B cell (primary cell): ENCODE results near the gene MAP3K5. TPM values are rescaled to one million over a fixed set of nuclear protein-coding genes. Genes with fewer than 3 reads are reported as not detected.

Source experiments
- ATAC-seq: fragments of 200-7000 bp; cut with Tn5 transposase; one replicate; pipeline ENCODE4 v1.10.0; 2021; ENCODE audit warnings: low read depth, mild to moderate bottlenecking, moderate number of reproducible peaks, moderate library complexity
- CTCF ChIA-PET: fragments of 350-600 bp; sonication (Branson Sonifier 250); formaldehyde crosslinking; loops from one replicate; lab custom pipeline; 2021; ENCODE audit warnings: antibody characterized with exemption, inconsistent platforms; lab: Charles Lee
- POLR2A ChIA-PET: fragments of 350-600 bp; sonication (Branson Sonifier 250); formaldehyde crosslinking; loops from one replicate; lab custom pipeline; 2021; ENCODE audit warnings: antibody characterized with exemption; lab: Charles Lee
- DNase-seq: peaks from one replicate; pipeline ENCODE4 v3.0.0; 2013
- H2AFZ ChIP-seq: 2 replicates; pipeline ENCODE4 v1.6.1; 2012; ENCODE audit warnings: mild to moderate bottlenecking, low read depth, low read length; ENCODE audit not compliant: insufficient read depth, poor library complexity, severe bottlenecking
- H3K27ac ChIP-seq, 2 donors: 1 replicate in 1 of 2; 2 replicates in 1 of 2; pipeline ENCODE4 v1.5.1; 2012 to 2013; ENCODE audit warnings: low read length in 2 of 2, mild to moderate bottlenecking in 2 of 2, moderate library complexity in 1 of 2
- H3K27me3 ChIP-seq, 4 experiments: fragments of 200-600 bp in 1 of 4; sonication (generic) in 1 of 4; replicated peaks in 1 of 4; 1 replicate in 2 of 4; 2 replicates in 2 of 4; pipeline versions ENCODE4 v1.6.1 to v1.7.0; 2013 to 2016; ENCODE audit warnings: low read length in 3 of 4, mild to moderate bottlenecking in 2 of 4, mixed read lengths in 1 of 4, moderate library complexity in 1 of 4; ENCODE audit not compliant: insufficient read depth in 4 of 4, control insufficient read depth in 3 of 4; ENCODE audit errors: control extremely low read depth in 1 of 4
- H3K36me3 ChIP-seq, 2 experiments: replicated peaks in 1 of 2; 1 replicate in 1 of 2; 2 replicates in 1 of 2; pipeline versions ENCODE4 v1.6.1 to v1.7.1; 2013; ENCODE audit warnings: low read length in 1 of 2; ENCODE audit not compliant: insufficient read depth in 2 of 2, control insufficient read depth in 1 of 2; ENCODE audit errors: control extremely low read depth in 1 of 2, extremely low read depth in 1 of 2
- H3K4me1 ChIP-seq, 2 donors: fragments of 200-600 bp in 1 of 2; sonication (generic) in 1 of 2; 1 replicate in 1 of 2; 2 replicates in 1 of 2; pipeline versions ENCODE4 v1.5.1 to v1.6.1; 2013 to 2017; ENCODE audit warnings: low read length in 2 of 2; ENCODE audit not compliant: control insufficient read depth in 2 of 2, insufficient read depth in 2 of 2
- H3K4me2 ChIP-seq: replicated peaks from 2 replicates; pipeline ENCODE3; 2012; ENCODE audit warnings: mild to moderate bottlenecking, low read depth, low read length; ENCODE audit not compliant: poor library complexity, severe bottlenecking
- H3K4me3 ChIP-seq, 5 experiments: fragments of 200-600 bp in 1 of 5; sonication (generic) in 1 of 5; 1 replicate in 3 of 5; 2 replicates in 2 of 5; pipeline versions ENCODE4 v1.5.1 to v1.7.0; 2011 to 2016; ENCODE audit warnings: low read length in 4 of 5, mild to moderate bottlenecking in 4 of 5, low read depth in 2 of 5, control low read depth in 1 of 5, moderate library complexity in 1 of 5; ENCODE audit not compliant: insufficient read depth in 1 of 5; ENCODE audit errors: control extremely low read depth in 1 of 5, extremely low read depth in 1 of 5
- H3K79me2 ChIP-seq: fragments of 200-600 bp; sonication (generic); one replicate; pipeline ENCODE4 v1.6.0; 2016; ENCODE audit warnings: low read length; ENCODE audit not compliant: control insufficient read depth, insufficient read depth
- H3K9ac ChIP-seq: fragments of 200-600 bp; sonication (generic); 2 replicates; pipeline ENCODE4 v1.6.1; 2017; ENCODE audit warnings: mild to moderate bottlenecking, low read length, moderate library complexity
- H3K9me3 ChIP-seq, 3 donors: one replicate each; pipeline versions ENCODE4 v1.6.1 to v1.7.1; 2013; ENCODE audit warnings: low read length in 2 of 3; ENCODE audit not compliant: control insufficient read depth in 2 of 3, insufficient read depth in 1 of 3; ENCODE audit errors: control extremely low read depth in 1 of 3
- H4K20me1 ChIP-seq: 2 replicates; pipeline ENCODE4 v1.6.0; 2012; ENCODE audit warnings: mild to moderate bottlenecking, low read length; ENCODE audit not compliant: insufficient read depth, control insufficient read depth, poor library complexity, severe bottlenecking
- H3K27ac Mint-ChIP-seq: one replicate; pipeline ENCODE4 v1.8.0; 2021; ENCODE audit warnings: mixed read lengths
- H3K27me3 Mint-ChIP-seq: one replicate; pipeline ENCODE4 v1.8.0; 2021; ENCODE audit warnings: mixed read lengths
- H3K4me1 Mint-ChIP-seq: one replicate; pipeline ENCODE4 v1.8.0; 2021; ENCODE audit warnings: mixed read lengths
- H3K4me3 Mint-ChIP-seq: one replicate; pipeline ENCODE4 v1.8.0; 2021; ENCODE audit warnings: mixed read lengths
- H3K9me3 Mint-ChIP-seq: one replicate; pipeline ENCODE4 v1.8.0; 2022; ENCODE audit warnings: mixed read lengths; ENCODE audit not compliant: insufficient read depth
- CTCF ChIP-seq: fragments of 200-600 bp; IDR thresholded peaks from one replicate; pipeline ENCODE4 v1.8.0; 2022; ENCODE audit warnings: antibody characterized with exemption, mild to moderate bottlenecking
- EZH2 ChIP-seq: IDR thresholded peaks from 2 replicates; pipeline ENCODE4 v1.6.1; 2012; ENCODE audit warnings: borderline replicate concordance, low read depth, mild to moderate bottlenecking, moderate library complexity, low read length; ENCODE audit not compliant: insufficient read depth, poor library complexity, severe bottlenecking
- WGBS: methylation state at CpG from one replicate; pipeline ENCODE4 v1.1.5; 2013; ENCODE audit warnings: missing lambda C conversion rate; ENCODE audit not compliant: insufficient coverage; 5-methylcytosine and 5-hydroxymethylcytosine counted together
- intact Hi-C: fragments of 100-400 bp; cut with micrococcal nuclease; formaldehyde crosslinking; loops from one replicate; pipeline ENCODE4 v1.10.0; 2022
- polyA plus RNA-seq: library from polyadenylated mRNA; depleted of rRNA; stranded (reverse); fragments of >200 nt; gene quantifications from 2 replicates; pipeline ENCODE4 v1.2.3, GENCODE V29; 2012
- total RNA-seq, 2 donors: library from RNA; stranded (reverse); fragments of 120-200 nt in 1 of 2; gene quantifications; 1 replicate in 1 of 2; 2 replicates in 1 of 2; pipeline versions ENCODE4 v1.2.3 to v1.2.4, GENCODE V29; 2013 to 2022

MAP3K5 gene
- total and polyA plus RNA-seq, 2 donors (not counting 1 experiment from before 2014, with no cell fraction given), result 5.7 to 34.1 TPM

GRCh38 chr6:136791296-136792094 is 782 bp downstream of the MAP3K5 start:
- peak overlapping the region; percentile 77 to 92 for H3K27ac ChIP-seq
- H3K4me3 ChIP-seq, result peak overlapping the region; percentile 81 to 99 (median 96)
- peak overlapping the region; percentile 86 for H3K4me2 ChIP-seq
- no peaks in the 10 kb centered on the region for H4K20me1 ChIP-seq
- peaks cover 40 to 46% of the 10 kb centered on the region in 2 donors for H3K4me1 ChIP-seq
- ChIA-PET CTCF (interaction anchor here (0.5 to 8.7 kb wide), 74 partner anchors 9 to 541 kb away, joined by 3 to 433 read pairs (median 6); partner anchors contain the start of genes MAP7, MTFR2 and PEX7), POLR2A (interaction anchor here (0.8 to 2.9 kb wide), 12 partner anchors 28 to 502 kb away, joined by 3 to 21 read pairs (median 4); partner anchors contain the start of gene BCLAF1)
- Mint-ChIP-seq H3K4me1 (peaks cover 48% of the 10 kb centered on the region), H3K27ac (peak overlapping the region; percentile 95), H3K27me3 (no peaks in the 10 kb centered on the region), H3K4me3 (peak overlapping the region; percentile 95), H3K9me3 (peaks cover 3% of the 10 kb centered on the region)
- intact Hi-C loops, result loop anchor here (1.0 to 10.0 kb wide), 8 partner anchors 7 to 1075 kb away; partner anchors contain the start of genes PEX7, SLC35D3 and TNFAIP3
- no peaks in the 10 kb centered on the region for H3K36me3 ChIP-seq
- TF ChIP-seq CTCF (no peak), EZH2 (no peak)
- peaks cover 0 to 7% (median 3%) of the 10 kb centered on the region in 3 donors for H3K9me3 ChIP-seq
- peak; percentile 89 for DNase-seq
- peak overlapping the region; percentile 95 for H2AFZ ChIP-seq
- no peaks in the 10 kb centered on the region for H3K27me3 ChIP-seq
- peak; percentile 8 for ATAC-seq
- peaks cover 41% of the 10 kb centered on the region for H3K79me2 ChIP-seq
- H3K9ac ChIP-seq, result peak overlapping the region; percentile 96
- under 1% methylated on average over 61 of the region's 62 CpGs for WGBS
